Neural cell (in vitro differentiated cells): Measurements from ENCODE around the gene STX10. TPM values are rescaled to one million over a fixed set of nuclear protein-coding genes. Genes with fewer than 3 reads are reported as not detected.

Source experiments
- H2AFZ ChIP-seq: fragments of 200-600, 300-800 bp; sonication (generic), shearing (Covaris generic); 2 replicates; pipeline ENCODE4 v1.6.0; 2014; ENCODE audit warnings: low read depth, mild to moderate bottlenecking, antibody characterized with exemption, low read length, moderate library complexity
- H3F3A ChIP-seq: fragments of 200-600 bp; shearing (Covaris generic); 2 replicates; pipeline ENCODE4 v1.6.1; 2016; ENCODE audit warnings: mild to moderate bottlenecking, moderate library complexity, mixed read lengths, antibody characterized with exemption, low read length; ENCODE audit not compliant: insufficient read depth, poor library complexity, severe bottlenecking
- H3K27ac ChIP-seq: fragments of 200-600, 300-800 bp; sonication (generic), shearing (Covaris generic); 2 replicates; pipeline ENCODE4 v1.5.1; 2014; ENCODE audit warnings: mild to moderate bottlenecking, low read length, moderate library complexity
- H3K27me3 ChIP-seq: fragments of 300-800, 200-600 bp; sonication (generic), shearing (Covaris generic); 2 replicates; pipeline ENCODE4 v1.6.0; 2014; ENCODE audit warnings: mild to moderate bottlenecking, low read depth, low read length, moderate library complexity; ENCODE audit not compliant: insufficient read depth
- H3K36me3 ChIP-seq: fragments of 300-800, 200-600 bp; sonication (generic), shearing (Covaris generic); 2 replicates; pipeline ENCODE4 v1.5.1; 2014; ENCODE audit warnings: mild to moderate bottlenecking, antibody characterized with exemption, low read length, moderate library complexity; ENCODE audit not compliant: insufficient read depth
- H3K4me2 ChIP-seq: fragments of 300-800, 200-600 bp; sonication (generic), shearing (Covaris generic); 2 replicates; pipeline ENCODE4 v1.6.0; 2014; ENCODE audit warnings: mild to moderate bottlenecking, low read length
- H3K4me3 ChIP-seq: fragments of 300-800, 200-600 bp; sonication (generic), shearing (Covaris generic); 2 replicates; pipeline ENCODE4 v1.5.1; 2014; ENCODE audit warnings: mild to moderate bottlenecking, low read length, moderate library complexity
- H3K79me2 ChIP-seq: fragments of 200-600 bp; shearing (Covaris generic); replicated peaks from 2 replicates; pipeline ENCODE4 v1.6.0; 2014; ENCODE audit warnings: mild to moderate bottlenecking, low read length, moderate library complexity; ENCODE audit not compliant: insufficient read depth
- H3K9ac ChIP-seq: fragments of 300-800, 200-600 bp; sonication (generic), shearing (Covaris generic); 2 replicates; pipeline ENCODE4 v1.6.1; 2016; ENCODE audit warnings: mild to moderate bottlenecking, low read length, mixed read lengths
- H3K9me2 ChIP-seq: fragments of 200-600 bp; shearing (Covaris generic); 2 replicates; pipeline ENCODE4 v1.6.1; 2016; ENCODE audit warnings: mild to moderate bottlenecking, low read length, mixed read lengths; ENCODE audit not compliant: insufficient read depth
- H3K9me3 ChIP-seq: fragments of 200-600, 300-800 bp; sonication (generic), shearing (Covaris generic); 2 replicates; pipeline ENCODE4 v1.6.1; 2016; ENCODE audit warnings: mild to moderate bottlenecking, mixed run types, low read length, moderate library complexity, mixed read lengths
- H4K20me1 ChIP-seq: fragments of 200-600 bp; shearing (Covaris generic); 2 replicates; pipeline ENCODE4 v1.6.1; 2016; ENCODE audit warnings: mild to moderate bottlenecking, mixed run types; ENCODE audit not compliant: insufficient read depth
- EP300 ChIP-seq: fragments of 450-650 bp; conservative IDR thresholded peaks from 2 replicates; pipeline ENCODE4 v1.6.1; 2014; ENCODE audit warnings: antibody characterized with exemption, mild to moderate bottlenecking, moderate library complexity; ENCODE audit not compliant: poor library complexity, severe bottlenecking
- EZH2 ChIP-seq: fragments of 200-600, 300-800 bp; shearing (Covaris generic), sonication (generic); IDR thresholded peaks from 2 replicates; pipeline ENCODE4 v1.6.1; 2014; ENCODE audit warnings: antibody characterized with exemption, low read length, borderline replicate concordance, mild to moderate bottlenecking; ENCODE audit not compliant: insufficient read depth, poor library complexity, severe bottlenecking
- MXI1 ChIP-seq: fragments of 450-650 bp; conservative IDR thresholded peaks from 2 replicates; pipeline ENCODE4 v1.6.1; 2014; ENCODE audit warnings: antibody characterized with exemption, mild to moderate bottlenecking; ENCODE audit not compliant: poor library complexity, severe bottlenecking
- POLR2AphosphoS5 ChIP-seq: IDR thresholded peaks from 2 replicates; pipeline ENCODE4 v1.6.1; 2012
- RAD21 ChIP-seq: fragments of 450-650 bp; conservative IDR thresholded peaks from 2 replicates; pipeline ENCODE4 v1.6.1; 2014; ENCODE audit warnings: antibody characterized with exemption, mild to moderate bottlenecking, moderate library complexity
- SMC3 ChIP-seq: fragments of 450-650 bp; conservative IDR thresholded peaks from 2 replicates; pipeline ENCODE4 v1.6.1; 2014; ENCODE audit warnings: antibody characterized with exemption, mild to moderate bottlenecking, moderate library complexity; ENCODE audit not compliant: poor library complexity
- TAF1 ChIP-seq: IDR thresholded peaks from 2 replicates; pipeline ENCODE4 v1.6.1; 2012; ENCODE audit warnings: low read depth
- polyA plus RNA-seq: library from polyadenylated mRNA; depleted of rRNA; stranded (reverse); fragments of >200 nt; gene quantifications from 2 replicates; pipeline ENCODE4 v1.2.3, GENCODE V29; 2014
- TF ChIP-seq, protein P1 (sequence below): fragments of 450-650 bp; IDR thresholded peaks from 2 replicates; pipeline ENCODE4 v1.5.1; 2014; ENCODE audit warnings: antibody characterized with exemption, mild to moderate bottlenecking, moderate library complexity; ENCODE audit not compliant: poor library complexity, severe bottlenecking
- TF ChIP-seq, protein P2 (sequence below): IDR thresholded peaks from 2 replicates; pipeline ENCODE4 v1.6.1; 2012; ENCODE audit warnings: borderline replicate concordance

STX10 gene
- polyA plus RNA-seq, 1 donor from 2014 or later, result 157 TPM

DNA sequence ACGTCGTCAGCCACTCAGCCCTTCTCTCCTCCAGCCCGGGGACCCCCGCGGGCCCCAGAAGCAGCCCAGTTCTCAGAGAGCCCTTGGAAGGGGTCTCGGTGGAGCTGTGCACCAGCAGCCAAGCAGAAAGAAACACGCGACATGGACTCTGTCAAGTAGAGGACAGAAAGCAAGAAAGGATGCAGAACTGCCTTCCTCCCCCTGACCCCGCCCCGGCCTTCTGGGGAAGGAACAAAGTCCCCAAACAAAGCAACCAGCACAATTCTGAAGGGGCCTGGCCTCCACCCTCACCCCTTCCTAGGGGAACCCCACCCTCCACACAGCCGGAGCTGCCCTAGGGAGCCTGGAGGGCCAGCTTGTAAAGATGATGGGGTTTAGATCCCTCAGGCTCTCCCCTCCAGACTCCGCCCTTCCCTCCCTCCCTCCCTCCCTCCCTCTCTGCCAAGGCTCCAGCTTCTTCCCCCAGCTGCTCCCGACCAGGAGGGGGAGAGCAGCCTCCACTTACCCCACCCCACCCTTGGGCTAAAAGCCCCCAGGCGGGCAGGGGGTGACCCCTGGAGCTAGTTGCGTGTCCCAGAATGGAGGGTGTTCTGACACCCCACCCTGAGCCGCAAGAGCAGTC is 55.3 kb downstream of the STX10 start:
- TF ChIP-seq, protein P1, sequence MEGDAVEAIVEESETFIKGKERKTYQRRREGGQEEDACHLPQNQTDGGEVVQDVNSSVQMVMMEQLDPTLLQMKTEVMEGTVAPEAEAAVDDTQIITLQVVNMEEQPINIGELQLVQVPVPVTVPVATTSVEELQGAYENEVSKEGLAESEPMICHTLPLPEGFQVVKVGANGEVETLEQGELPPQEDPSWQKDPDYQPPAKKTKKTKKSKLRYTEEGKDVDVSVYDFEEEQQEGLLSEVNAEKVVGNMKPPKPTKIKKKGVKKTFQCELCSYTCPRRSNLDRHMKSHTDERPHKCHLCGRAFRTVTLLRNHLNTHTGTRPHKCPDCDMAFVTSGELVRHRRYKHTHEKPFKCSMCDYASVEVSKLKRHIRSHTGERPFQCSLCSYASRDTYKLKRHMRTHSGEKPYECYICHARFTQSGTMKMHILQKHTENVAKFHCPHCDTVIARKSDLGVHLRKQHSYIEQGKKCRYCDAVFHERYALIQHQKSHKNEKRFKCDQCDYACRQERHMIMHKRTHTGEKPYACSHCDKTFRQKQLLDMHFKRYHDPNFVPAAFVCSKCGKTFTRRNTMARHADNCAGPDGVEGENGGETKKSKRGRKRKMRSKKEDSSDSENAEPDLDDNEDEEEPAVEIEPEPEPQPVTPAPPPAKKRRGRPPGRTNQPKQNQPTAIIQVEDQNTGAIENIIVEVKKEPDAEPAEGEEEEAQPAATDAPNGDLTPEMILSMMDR, result no peak
- no peak for TF ChIP-seq POLR2AphosphoS5
- no peak for TF ChIP-seq MXI1
- TF ChIP-seq EZH2, result no peak
- TF ChIP-seq, protein P2, sequence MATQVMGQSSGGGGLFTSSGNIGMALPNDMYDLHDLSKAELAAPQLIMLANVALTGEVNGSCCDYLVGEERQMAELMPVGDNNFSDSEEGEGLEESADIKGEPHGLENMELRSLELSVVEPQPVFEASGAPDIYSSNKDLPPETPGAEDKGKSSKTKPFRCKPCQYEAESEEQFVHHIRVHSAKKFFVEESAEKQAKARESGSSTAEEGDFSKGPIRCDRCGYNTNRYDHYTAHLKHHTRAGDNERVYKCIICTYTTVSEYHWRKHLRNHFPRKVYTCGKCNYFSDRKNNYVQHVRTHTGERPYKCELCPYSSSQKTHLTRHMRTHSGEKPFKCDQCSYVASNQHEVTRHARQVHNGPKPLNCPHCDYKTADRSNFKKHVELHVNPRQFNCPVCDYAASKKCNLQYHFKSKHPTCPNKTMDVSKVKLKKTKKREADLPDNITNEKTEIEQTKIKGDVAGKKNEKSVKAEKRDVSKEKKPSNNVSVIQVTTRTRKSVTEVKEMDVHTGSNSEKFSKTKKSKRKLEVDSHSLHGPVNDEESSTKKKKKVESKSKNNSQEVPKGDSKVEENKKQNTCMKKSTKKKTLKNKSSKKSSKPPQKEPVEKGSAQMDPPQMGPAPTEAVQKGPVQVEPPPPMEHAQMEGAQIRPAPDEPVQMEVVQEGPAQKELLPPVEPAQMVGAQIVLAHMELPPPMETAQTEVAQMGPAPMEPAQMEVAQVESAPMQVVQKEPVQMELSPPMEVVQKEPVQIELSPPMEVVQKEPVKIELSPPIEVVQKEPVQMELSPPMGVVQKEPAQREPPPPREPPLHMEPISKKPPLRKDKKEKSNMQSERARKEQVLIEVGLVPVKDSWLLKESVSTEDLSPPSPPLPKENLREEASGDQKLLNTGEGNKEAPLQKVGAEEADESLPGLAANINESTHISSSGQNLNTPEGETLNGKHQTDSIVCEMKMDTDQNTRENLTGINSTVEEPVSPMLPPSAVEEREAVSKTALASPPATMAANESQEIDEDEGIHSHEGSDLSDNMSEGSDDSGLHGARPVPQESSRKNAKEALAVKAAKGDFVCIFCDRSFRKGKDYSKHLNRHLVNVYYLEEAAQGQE, result no peak
- no peak for TF ChIP-seq TAF1
- TF ChIP-seq SMC3, result no peak
- no peak for TF ChIP-seq EP300
- no peak for TF ChIP-seq RAD21
- no peak overlapping the region for H3K27ac ChIP-seq
- H4K20me1 ChIP-seq, result no peaks in the 10 kb centered on the region
- no peaks in the 10 kb centered on the region for H3K79me2 ChIP-seq
- H3K4me2 ChIP-seq, result no peak overlapping the region
- no peaks in the 10 kb centered on the region for H3K36me3 ChIP-seq
- no peaks in the 10 kb centered on the region for H3F3A ChIP-seq
- no peaks in the 10 kb centered on the region for H3K9me2 ChIP-seq
- H3K9me3 ChIP-seq, result no peaks in the 10 kb centered on the region
- H3K4me3 ChIP-seq, result no peak overlapping the region
- H2AFZ ChIP-seq, result no peak overlapping the region
- peaks cover 60% of the 10 kb centered on the region for H3K27me3 ChIP-seq
- H3K9ac ChIP-seq, result no peak overlapping the region

DNA sequence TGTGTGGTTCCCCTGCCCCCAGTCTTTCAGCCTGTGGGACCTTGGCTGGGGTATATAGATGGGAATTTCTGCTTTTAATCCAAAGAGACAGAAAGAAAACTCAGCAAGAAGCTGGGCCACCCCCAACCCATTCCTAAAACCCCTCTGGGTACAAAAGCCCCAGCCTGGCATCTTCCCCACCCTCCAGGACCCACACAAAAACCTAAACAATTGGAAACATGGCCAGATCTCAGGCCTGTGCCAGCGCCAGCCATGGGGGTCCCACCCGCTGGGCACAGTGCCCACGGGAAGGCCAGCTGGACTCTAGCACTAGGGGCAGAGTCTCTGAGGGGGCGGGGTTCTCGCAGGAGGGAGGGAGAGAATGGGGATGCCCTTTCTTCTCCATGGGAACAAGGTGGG is 56.1 kb downstream of the STX10 start:
- Histone ChIP-seq H3K27me3 (peaks cover 52% of the 10 kb centered on the region), H3K4me2 (no peak overlapping the region), H3K36me3 (no peaks in the 10 kb centered on the region), H4K20me1 (no peaks in the 10 kb centered on the region), H3F3A (no peaks in the 10 kb centered on the region), H3K9ac (no peak overlapping the region), H3K9me3 (no peaks in the 10 kb centered on the region), H2AFZ (no peak overlapping the region), H3K79me2 (no peaks in the 10 kb centered on the region), H3K4me3 (no peak overlapping the region), H3K27ac (no peak overlapping the region), H3K9me2 (no peaks in the 10 kb centered on the region)
- TF ChIP-seq, protein P1, result no peak
- TF ChIP-seq TAF1 (no peak), RAD21 (no peak), MXI1 (no peak), POLR2AphosphoS5 (no peak), EZH2 (no peak), EP300 (no peak)
- TF ChIP-seq, protein P2, result no peak
